HCT116 (cell line): Measurements from ENCODE around the gene SNUPN. TPM values are rescaled to one million over a fixed set of nuclear protein-coding genes. Genes with fewer than 3 reads are reported as not detected.

Experiments
- ATAC-seq: fragments of 200-7000 bp; cut with Tn5 transposase; 2 replicates; pipeline ENCODE4 v1.9.1; 2020; ENCODE audit warnings: mild to moderate bottlenecking, moderate library complexity
- BruUV-seq: library from RNA; stranded (reverse); fragments of 400-500 nt; replicated peaks from 2 replicates; lab custom pipeline; 2021; lab: Mats Ljungman, UMichigan
- CTCF ChIA-PET: fragments of 300-600 bp; sonication (Branson Sonifier 250); formaldehyde crosslinking; loops from one replicate; lab custom pipeline; 2021; ENCODE audit warnings: antibody characterized with exemption; lab: Charles Lee
- POLR2A ChIA-PET: fragments of 300-600, 350-600 bp; sonication (Branson Sonifier 250); formaldehyde crosslinking; loops from one replicate; lab custom pipeline; 2021; ENCODE audit warnings: antibody characterized with exemption; lab: Charles Lee
- RAD21 ChIA-PET, 2 experiments: fragments of 300-600 bp; sonication (Branson Sonifier 250); formaldehyde crosslinking; loops; one replicate each; lab custom pipeline; 2023; ENCODE audit warnings: low total read pairs in 2 of 2; ENCODE audit not compliant: uncharacterized antibody in 2 of 2, unreplicated experiment in 2 of 2, low non-redundant PET in 1 of 2; lab: Charles Lee
- DNase-seq: peaks from one replicate; pipeline ENCODE4 v3.0.0-alpha.2; 2010; ENCODE audit warnings: low read depth, low spot score
- H2AFZ ChIP-seq: fragments of 200-600 bp; shearing (Covaris generic), sonication (generic); 2 replicates; pipeline ENCODE4 v1.6.1; 2017; ENCODE audit warnings: low read depth, mixed run types, mixed read lengths, antibody characterized with exemption, low read length; ENCODE audit not compliant: poor library complexity, severe bottlenecking
- H3K27ac ChIP-seq: 2 replicates; pipeline ENCODE4 v1.5.1; 2012; ENCODE audit warnings: low read depth, low read length
- H3K27me3 ChIP-seq: fragments of 200-600 bp; sonication (generic); 2 replicates; pipeline ENCODE4 v1.6.1; 2016; ENCODE audit warnings: mixed run types, low read length, mixed read lengths; ENCODE audit not compliant: insufficient read depth
- H3K36me3 ChIP-seq, 2 experiments: fragments of 200-500 bp in 1 of 2; fragments of 200-600 bp in 1 of 2; sonication (Bioruptor generic) in 1 of 2; sonication (generic) in 1 of 2; 2 replicates each; pipeline versions ENCODE4 v1.5.1 to v1.6.1; 2014 to 2016; ENCODE audit warnings: low read length in 2 of 2, inconsistent platforms in 1 of 2, mixed read lengths in 1 of 2, mixed run types in 1 of 2; ENCODE audit not compliant: insufficient read depth in 2 of 2, control insufficient read depth in 1 of 2
- H3K4me1 ChIP-seq, 2 experiments: fragments of 200-600 bp in 1 of 2; sonication (generic) in 1 of 2; 2 replicates each; pipeline versions ENCODE4 v1.5.1 to v1.6.1; 2012 to 2017; ENCODE audit warnings: low read length in 2 of 2, inconsistent platforms in 1 of 2, mild to moderate bottlenecking in 1 of 2, mixed read lengths in 1 of 2, mixed run types in 1 of 2, moderate library complexity in 1 of 2; ENCODE audit not compliant: insufficient read depth in 2 of 2, control insufficient read depth in 1 of 2
- H3K4me2 ChIP-seq: fragments of 200-600 bp; sonication (generic); 2 replicates; pipeline ENCODE4 v1.6.1; 2017; ENCODE audit warnings: mixed run types, low read length, mixed read lengths
- H3K4me3 ChIP-seq, 2 experiments: fragments of 200-600 bp in 1 of 2; sonication (generic) in 1 of 2; replicated peaks in 1 of 2; 2 replicates each; pipeline ENCODE4 v1.5.1; 2011 to 2016; ENCODE audit warnings: low read length in 2 of 2, control low read depth in 1 of 2, low read depth in 1 of 2, mild to moderate bottlenecking in 1 of 2, mixed read lengths in 1 of 2, mixed run types in 1 of 2
- H3K79me2 ChIP-seq: fragments of 200-600 bp; sonication (generic); 2 replicates; pipeline ENCODE4 v1.6.1; 2017; ENCODE audit warnings: mild to moderate bottlenecking, mixed run types, low read length, moderate library complexity, mixed read lengths; ENCODE audit not compliant: insufficient read depth
- H3K9ac ChIP-seq: fragments of 200-600 bp; sonication (generic); 2 replicates; pipeline ENCODE4 v1.6.1; 2016; ENCODE audit warnings: low read length, mixed read lengths
- H3K9me2 ChIP-seq: fragments of 200-600 bp; sonication (generic), shearing (Covaris generic); 2 replicates; pipeline ENCODE4 v1.6.1; 2017; ENCODE audit warnings: mixed run types, mild to moderate bottlenecking, moderate library complexity; ENCODE audit not compliant: insufficient read depth
- H3K9me3 ChIP-seq, 2 experiments: fragments of 200-500 bp in 1 of 2; fragments of 200-600 bp in 1 of 2; sonication (Bioruptor generic) in 1 of 2; sonication (generic) in 1 of 2; 2 replicates each; pipeline ENCODE4 v1.6.1; 2014 to 2017; ENCODE audit warnings: low read length in 2 of 2, mixed read lengths in 2 of 2, inconsistent platforms in 1 of 2, low read depth in 1 of 2, mild to moderate bottlenecking in 1 of 2, mixed run types in 1 of 2, moderate library complexity in 1 of 2; ENCODE audit not compliant: control insufficient read depth in 1 of 2, insufficient read depth in 1 of 2
- H4K20me1 ChIP-seq: fragments of 200-600 bp; sonication (generic), shearing (Covaris generic); 2 replicates; pipeline ENCODE4 v1.6.1; 2017; ENCODE audit warnings: mixed run types, mild to moderate bottlenecking, moderate library complexity; ENCODE audit not compliant: insufficient read depth
- CBX3 ChIP-seq: IDR thresholded peaks from 2 replicates; pipeline ENCODE4 v1.6.1; 2012; ENCODE audit warnings: low read depth
- CEBPB ChIP-seq: IDR thresholded peaks from 2 replicates; pipeline ENCODE4 v1.6.1; 2012; ENCODE audit warnings: low read depth
- CTCF ChIP-seq, 3 experiments: fragments of 200-600 bp in 1 of 3; sonication (generic) in 1 of 3; IDR thresholded peaks in 2 of 3; conservative IDR thresholded peaks in 1 of 3; 2 replicates each; pipeline ENCODE4 v1.5.1; 2012 to 2017; ENCODE audit warnings: low read depth in 2 of 3, low read length in 2 of 3, antibody characterized with exemption in 1 of 3, borderline replicate concordance in 1 of 3, control low read depth in 1 of 3, mild to moderate bottlenecking in 1 of 3, mixed read lengths in 1 of 3, mixed run types in 1 of 3, moderate library complexity in 1 of 3; ENCODE audit not compliant: insufficient read depth in 1 of 3
- ELF1 ChIP-seq: IDR thresholded peaks from 2 replicates; pipeline ENCODE4 v1.6.1; 2012; ENCODE audit warnings: low read depth, borderline replicate concordance
- EZH2 ChIP-seq: fragments of 200-600 bp; sonication (generic); IDR thresholded peaks from 2 replicates; pipeline ENCODE4 v1.6.1; 2017; ENCODE audit warnings: antibody characterized with exemption, mixed run types
- EZH2phosphoT487 ChIP-seq: fragments of 200-600 bp; IDR thresholded peaks from 2 replicates; pipeline ENCODE4 v1.6.1; 2018; ENCODE audit warnings: antibody characterized with exemption, borderline replicate concordance
- FOSL1 ChIP-seq: IDR thresholded peaks from 2 replicates; pipeline ENCODE4 v1.6.1; 2012; ENCODE audit warnings: low read depth
- JUND ChIP-seq: IDR thresholded peaks from 2 replicates; pipeline ENCODE4 v1.6.1; 2012
- MAX ChIP-seq: IDR thresholded peaks from 2 replicates; pipeline ENCODE4 v1.6.1; 2012
- RAD21 ChIP-seq: IDR thresholded peaks from 2 replicates; pipeline ENCODE4 v1.6.1; 2012; ENCODE audit warnings: low read depth, mild to moderate bottlenecking
- REST ChIP-seq: IDR thresholded peaks from 2 replicates; pipeline ENCODE4 v1.6.1; 2012; ENCODE audit warnings: low read depth
- SIN3A ChIP-seq: IDR thresholded peaks from 2 replicates; pipeline ENCODE4 v1.6.1; 2012; ENCODE audit warnings: low read depth
- SRF ChIP-seq: IDR thresholded peaks from 2 replicates; pipeline ENCODE4 v1.6.1; 2012; ENCODE audit warnings: low read depth
- TCF7L2 ChIP-seq: IDR thresholded peaks from 2 replicates; pipeline ENCODE4 v1.7.0; 2011; ENCODE audit warnings: borderline replicate concordance, inconsistent platforms; ENCODE audit not compliant: insufficient read depth, insufficient read length; ENCODE audit errors: extremely low read depth
- YY1 ChIP-seq: IDR thresholded peaks from 2 replicates; pipeline ENCODE4 v1.6.1; 2011; ENCODE audit warnings: low read length, low read depth, moderate library complexity, mild to moderate bottlenecking; ENCODE audit not compliant: insufficient replicate concordance; ENCODE audit errors: extremely low read depth
- ZFX ChIP-seq: fragments of 450-650 bp; IDR thresholded peaks from 2 replicates; pipeline ENCODE4 v1.6.1; 2017
- intact Hi-C: fragments of 100-400 bp; cut with micrococcal nuclease; formaldehyde crosslinking; loops from 2 replicates; pipeline ENCODE4 v1.10.0; 2022
- total RNA-seq: library from RNA; stranded (reverse); gene quantifications from one replicate; pipeline ENCODE4 v1.2.1, GENCODE V29; 2021; ENCODE audit not compliant: unreplicated experiment
- TF ChIP-seq, protein P1 (sequence below): IDR thresholded peaks from 2 replicates; pipeline ENCODE4 v1.6.1; 2012

Gene SNUPN
- total RNA-seq, 1 experiment from 2014 or later = 29.8 TPM

DNA sequence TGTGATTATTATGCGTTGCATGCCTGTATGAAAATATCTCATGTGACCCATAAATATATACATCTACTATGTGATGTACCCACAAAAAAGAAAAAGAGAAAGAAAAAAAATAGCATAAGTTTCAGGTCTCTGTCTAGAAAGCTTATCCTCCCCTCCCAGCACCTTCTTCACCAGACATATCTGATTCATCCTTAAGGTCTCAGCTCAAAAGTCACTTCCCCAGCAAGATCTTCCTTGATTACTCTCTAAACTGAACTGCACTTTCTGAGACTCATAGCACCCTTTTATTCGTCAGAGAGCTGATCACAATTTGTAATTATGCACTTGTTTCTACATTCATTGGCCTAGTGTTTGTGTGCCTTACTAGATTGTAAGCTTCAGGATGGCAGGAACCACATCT, 35.3 kb downstream of the SNUPN start:
- DNase-seq = no peak
- no peak overlapping the region for H2AFZ ChIP-seq
- BruUV-seq = no TSS peak
- H3K4me2 ChIP-seq = no peak overlapping the region
- no peak overlapping the region for H3K4me3 ChIP-seq
- no peak for TF ChIP-seq TCF7L2
- no peak for TF ChIP-seq CEBPB
- TF ChIP-seq YY1 = no peak
- TF ChIP-seq EZH2phosphoT487 = no peak
- TF ChIP-seq CTCF (IDR thresholded peaks at IDR 0.05 in 2 of 3, conservative IDR thresholded peaks at IDR 0.05 in 1 of 3; ENCODE audit: borderline replicate concordance in 1 of 3, insufficient read depth in 1 of 3, low read depth in 2 of 3, low read length in 2 of 3) = no peak
- TF ChIP-seq EZH2 = no peak
- TF ChIP-seq REST = no peak
- no peak for TF ChIP-seq SIN3A
- no peak for TF ChIP-seq SRF
- TF ChIP-seq ELF1 = no peak
- TF ChIP-seq RAD21 = no peak
- TF ChIP-seq CBX3 = no peak
- no peak for TF ChIP-seq JUND
- TF ChIP-seq ZFX = no peak
- TF ChIP-seq FOSL1 = no peak
- no peak for TF ChIP-seq MAX
- TF ChIP-seq, protein P1, sequence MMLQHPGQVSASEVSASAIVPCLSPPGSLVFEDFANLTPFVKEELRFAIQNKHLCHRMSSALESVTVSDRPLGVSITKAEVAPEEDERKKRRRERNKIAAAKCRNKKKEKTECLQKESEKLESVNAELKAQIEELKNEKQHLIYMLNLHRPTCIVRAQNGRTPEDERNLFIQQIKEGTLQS = no peak
- ChIA-PET RAD21 (no interaction called here), CTCF (no interaction called here), POLR2A (no interaction called here)
- no peak overlapping the region for H3K27ac ChIP-seq
- H4K20me1 ChIP-seq = no peaks in the 10 kb centered on the region
- no peaks in the 10 kb centered on the region for H3K36me3 ChIP-seq
- ATAC-seq = no peak
- intact Hi-C loops = no loop called here
- no peaks in the 10 kb centered on the region for H3K79me2 ChIP-seq
- H3K9ac ChIP-seq = no peak overlapping the region
- no peaks in the 10 kb centered on the region for H3K9me2 ChIP-seq
- H3K27me3 ChIP-seq = no peaks in the 10 kb centered on the region
- H3K4me1 ChIP-seq = no peaks in the 10 kb centered on the region
- H3K9me3 ChIP-seq = no peaks in the 10 kb centered on the region
